GM10266 (cell line): ENCODE results near the gene CSMD2.

Experiments used
- DNase-seq: peaks from one replicate; pipeline ENCODE4 v3.0.0; 2012; ENCODE audit errors: extremely low spot score
- TF ChIP-seq, protein P1 (sequence below): IDR thresholded peaks from 2 replicates; pipeline ENCODE4 v1.5.1; 2012; ENCODE audit warnings: mild to moderate bottlenecking, low read depth; ENCODE audit not compliant: control insufficient read depth, insufficient read depth; ENCODE audit errors: missing control alignments

The CSMD2 gene

DNA sequence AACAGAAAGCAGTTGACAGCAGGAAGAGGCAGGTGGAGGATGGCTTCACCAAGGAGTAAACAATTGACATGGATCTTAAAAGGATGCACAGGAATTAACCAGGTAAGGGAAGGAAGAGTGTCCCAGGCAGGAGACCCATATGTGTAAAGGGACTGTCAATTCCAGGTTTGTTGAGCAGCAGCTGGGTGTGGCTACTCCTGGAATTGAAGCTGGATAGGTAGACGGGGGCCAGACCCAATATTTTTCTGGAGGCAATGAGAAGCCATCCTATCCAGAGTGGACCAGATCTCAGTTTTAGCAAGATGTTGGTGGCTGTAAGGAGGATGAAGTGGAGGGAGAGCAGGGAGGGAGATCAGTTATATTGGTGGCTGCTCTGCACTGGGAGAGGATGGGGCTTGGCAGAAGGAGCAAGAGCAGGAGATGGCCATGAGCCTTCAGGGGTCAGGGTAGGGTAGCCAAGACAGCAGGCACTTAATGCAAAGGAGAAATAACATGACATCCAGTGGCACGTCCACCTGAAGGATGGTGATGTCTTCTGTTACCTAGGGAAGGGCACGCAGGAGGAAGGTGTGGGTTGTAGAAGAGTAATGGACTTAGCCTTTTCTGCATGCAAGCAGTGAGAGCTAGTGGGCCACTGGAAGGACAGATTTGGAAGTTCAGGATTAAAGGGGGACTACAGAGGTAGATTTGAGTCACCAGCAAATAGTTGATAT is 447.9 kb downstream of the CSMD2 start:
- TF ChIP-seq, protein P1, sequence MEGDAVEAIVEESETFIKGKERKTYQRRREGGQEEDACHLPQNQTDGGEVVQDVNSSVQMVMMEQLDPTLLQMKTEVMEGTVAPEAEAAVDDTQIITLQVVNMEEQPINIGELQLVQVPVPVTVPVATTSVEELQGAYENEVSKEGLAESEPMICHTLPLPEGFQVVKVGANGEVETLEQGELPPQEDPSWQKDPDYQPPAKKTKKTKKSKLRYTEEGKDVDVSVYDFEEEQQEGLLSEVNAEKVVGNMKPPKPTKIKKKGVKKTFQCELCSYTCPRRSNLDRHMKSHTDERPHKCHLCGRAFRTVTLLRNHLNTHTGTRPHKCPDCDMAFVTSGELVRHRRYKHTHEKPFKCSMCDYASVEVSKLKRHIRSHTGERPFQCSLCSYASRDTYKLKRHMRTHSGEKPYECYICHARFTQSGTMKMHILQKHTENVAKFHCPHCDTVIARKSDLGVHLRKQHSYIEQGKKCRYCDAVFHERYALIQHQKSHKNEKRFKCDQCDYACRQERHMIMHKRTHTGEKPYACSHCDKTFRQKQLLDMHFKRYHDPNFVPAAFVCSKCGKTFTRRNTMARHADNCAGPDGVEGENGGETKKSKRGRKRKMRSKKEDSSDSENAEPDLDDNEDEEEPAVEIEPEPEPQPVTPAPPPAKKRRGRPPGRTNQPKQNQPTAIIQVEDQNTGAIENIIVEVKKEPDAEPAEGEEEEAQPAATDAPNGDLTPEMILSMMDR, result no peak
- no peak for DNase-seq

DNA sequence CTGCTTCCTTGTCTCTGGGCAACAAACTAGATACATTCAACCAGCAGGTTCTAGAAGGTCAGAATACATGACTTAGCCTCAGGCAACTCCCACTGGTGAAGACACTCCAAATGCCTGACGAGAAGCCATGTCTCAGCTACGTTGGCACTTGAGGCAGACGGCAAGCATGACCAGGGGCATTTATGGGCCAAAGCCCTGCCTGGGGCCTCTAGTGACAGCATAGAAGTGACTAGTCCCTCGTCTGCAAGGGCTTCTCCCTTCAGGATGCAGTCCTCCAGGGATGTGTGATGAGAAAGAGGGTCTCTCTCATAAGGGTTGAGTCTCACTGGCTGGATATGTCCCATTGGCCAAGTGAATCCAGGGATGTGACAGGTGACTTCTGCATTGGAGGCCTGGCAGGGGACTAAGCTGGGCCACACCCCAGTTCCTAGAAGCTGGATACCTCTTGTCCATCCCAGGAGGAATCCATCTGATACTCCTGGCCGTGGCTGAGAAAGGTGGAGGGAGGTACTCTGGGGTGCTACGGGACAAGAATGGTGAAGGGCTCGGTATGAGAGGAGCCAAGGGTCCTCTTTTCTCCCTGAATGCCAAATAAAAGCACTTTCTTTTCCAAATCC is 449.7 kb downstream of the CSMD2 start:
- DNase-seq, result no peak
- TF ChIP-seq, protein P1, result no peak

- TF ChIP-seq, protein P1, result no peak
- DNase-seq, result no peak
Measured at GRCh38 chr1:33714421-33714820, 450.6 kb downstream of the CSMD2 start.

DNA sequence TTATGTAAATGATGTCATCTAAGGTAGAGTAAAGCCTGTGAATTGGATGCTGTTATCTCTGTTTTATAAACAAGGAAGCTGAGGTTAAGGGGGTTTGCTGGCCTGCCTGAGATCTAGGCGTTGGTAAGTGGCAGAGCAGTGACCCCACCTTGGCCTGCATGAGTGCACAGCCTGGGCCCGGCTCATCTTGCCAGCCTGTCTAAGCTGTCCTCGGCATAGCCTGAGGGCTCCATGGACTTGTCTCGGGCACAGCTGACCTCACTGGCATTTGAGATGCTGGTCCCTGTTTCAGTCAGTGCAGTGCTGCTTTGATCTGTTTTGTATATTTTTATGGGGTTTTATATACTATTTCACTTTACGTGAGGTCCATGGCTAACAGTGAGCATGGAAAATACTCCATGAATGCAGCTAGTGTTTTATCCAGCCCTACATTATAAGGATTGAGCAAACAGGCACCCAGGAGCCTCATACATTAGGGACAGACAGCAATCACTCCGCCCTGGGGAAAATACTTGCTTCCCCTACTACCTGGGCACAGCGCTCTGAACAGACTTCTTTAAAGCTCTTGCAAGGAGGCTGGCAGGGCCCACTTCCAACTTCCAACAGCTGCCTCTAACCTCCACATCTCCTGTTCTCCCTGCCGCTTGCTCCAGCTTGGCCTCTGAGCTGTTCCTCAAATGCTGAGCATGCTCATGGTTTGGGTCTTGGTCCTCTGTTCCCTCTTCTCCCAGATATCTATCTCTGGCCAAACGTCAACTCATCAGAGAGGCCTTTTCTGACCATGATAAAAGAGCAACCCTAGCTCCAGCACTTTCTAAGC is 451.8 kb downstream of the CSMD2 start:
- DNase-seq, result no peak
- TF ChIP-seq, protein P1, result no peak

- DNase-seq, result no peak
- TF ChIP-seq, protein P1, result no peak
Measured at GRCh38 chr1:33712186-33712585, 452.8 kb downstream of the CSMD2 start.

DNA sequence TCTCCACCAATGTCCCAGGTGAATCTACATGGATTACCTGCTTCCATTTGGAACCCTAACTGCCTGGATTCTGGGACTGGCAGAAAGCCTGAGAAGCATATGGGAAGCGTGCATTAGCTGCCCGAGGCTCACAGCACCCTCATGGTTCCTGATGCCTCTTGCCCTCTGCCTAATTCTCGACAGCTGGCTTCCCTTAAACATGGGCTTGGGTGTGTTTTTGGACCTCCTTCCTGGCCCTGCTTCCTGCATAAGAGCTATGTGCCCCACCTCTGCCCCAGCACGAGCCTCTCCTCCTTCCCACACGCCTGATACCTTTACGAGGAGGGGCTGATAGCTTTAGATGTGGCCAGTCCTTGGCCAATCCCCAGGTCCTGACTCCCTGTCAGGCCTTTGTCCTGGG is 453.5 kb downstream of the CSMD2 start:
- no peak for DNase-seq
- TF ChIP-seq, protein P1, result no peak

- TF ChIP-seq, protein P1, result no peak
- DNase-seq, result no peak
Measured at GRCh38 chr1:33710967-33711366, 454.1 kb downstream of the CSMD2 start.
